H9 (cell line): ENCODE data around the gene FARSA. TPM values are rescaled to one million over a fixed set of nuclear protein-coding genes. Genes with fewer than 3 reads are reported as not detected.

ENCODE experiments used
- DNase-seq: peaks from one replicate; pipeline ENCODE4 v3.0.0-alpha.2; 2017
- H2AFZ ChIP-seq: one replicate; pipeline ENCODE4 v1.6.1; 2013; ENCODE audit warnings: mild to moderate bottlenecking, low read length, control low read depth, moderate library complexity
- H2AK5ac ChIP-seq: 2 replicates; pipeline ENCODE4 v1.6.1; 2013; ENCODE audit warnings: low read length, control low read depth, mixed read lengths; ENCODE audit not compliant: insufficient read length
- H2BK120ac ChIP-seq: one replicate; pipeline ENCODE4 v1.6.1; 2013; ENCODE audit warnings: low read depth, mild to moderate bottlenecking, low read length, control low read depth, inconsistent platforms; ENCODE audit not compliant: poor library complexity, severe bottlenecking
- H2BK12ac ChIP-seq: 2 replicates; pipeline ENCODE4 v1.6.1; 2013; ENCODE audit warnings: low read length, control low read depth, mixed read lengths, low read depth; ENCODE audit not compliant: insufficient read length
- H2BK15ac ChIP-seq: 2 replicates; pipeline ENCODE4 v1.6.1; 2013; ENCODE audit warnings: low read depth, low read length, control low read depth
- H2BK20ac ChIP-seq: one replicate; pipeline ENCODE4 v1.6.1; 2013; ENCODE audit warnings: low read depth, mild to moderate bottlenecking, low read length, control low read depth, inconsistent platforms; ENCODE audit not compliant: poor library complexity, severe bottlenecking
- H2BK5ac ChIP-seq: 2 replicates; pipeline ENCODE4 v1.6.1; 2013; ENCODE audit warnings: low read length, control low read depth, mixed read lengths; ENCODE audit not compliant: insufficient read length
- H3K14ac ChIP-seq: 2 replicates; pipeline ENCODE4 v1.6.1; 2013; ENCODE audit warnings: low read length, control low read depth; ENCODE audit not compliant: insufficient read depth
- H3K18ac ChIP-seq: 2 replicates; pipeline ENCODE4 v1.6.1; 2013; ENCODE audit warnings: low read depth, mild to moderate bottlenecking, mixed read lengths, low read length, control low read depth; ENCODE audit not compliant: insufficient read length
- H3K23ac ChIP-seq: 2 replicates; pipeline ENCODE4 v1.6.1; 2013; ENCODE audit warnings: low read length, control low read depth, mixed read lengths, low read depth; ENCODE audit not compliant: insufficient read length
- H3K23me2 ChIP-seq: 2 replicates; pipeline ENCODE4 v1.6.1; 2013; ENCODE audit warnings: low read depth, mild to moderate bottlenecking, mixed read lengths, low read length, control low read depth; ENCODE audit not compliant: insufficient read length, poor library complexity, severe bottlenecking
- H3K27ac ChIP-seq: 2 replicates; pipeline ENCODE4 v1.5.1; 2013; ENCODE audit warnings: low read length, control low read depth, mixed read lengths, low read depth; ENCODE audit not compliant: insufficient read length
- H3K27me3 ChIP-seq: 2 replicates; pipeline ENCODE4 v1.6.1; 2013; ENCODE audit warnings: low read length, control low read depth, inconsistent platforms; ENCODE audit not compliant: insufficient read depth
- H3K4ac ChIP-seq: 2 replicates; pipeline ENCODE4 v1.6.1; 2013; ENCODE audit warnings: low read depth, mild to moderate bottlenecking, control low read depth, inconsistent platforms, low read length, moderate library complexity
- H3K4me1 ChIP-seq: 2 replicates; pipeline ENCODE4 v1.6.1; 2013; ENCODE audit warnings: low read length, control low read depth, inconsistent platforms; ENCODE audit not compliant: insufficient read depth
- H3K4me2 ChIP-seq: 2 replicates; pipeline ENCODE4 v1.6.1; 2013; ENCODE audit warnings: low read length, control low read depth, mixed read lengths; ENCODE audit not compliant: insufficient read length, insufficient read depth
- H3K56ac ChIP-seq: 2 replicates; pipeline ENCODE4 v1.6.1; 2013; ENCODE audit warnings: low read depth, mild to moderate bottlenecking, mixed read lengths, low read length, control low read depth; ENCODE audit not compliant: insufficient read length
- H3K79me1 ChIP-seq: 2 replicates; pipeline ENCODE4 v1.6.1; 2013; ENCODE audit warnings: low read depth, mild to moderate bottlenecking, moderate library complexity, low read length, control low read depth, inconsistent platforms; ENCODE audit not compliant: insufficient read depth, poor library complexity, severe bottlenecking
- H3K79me2 ChIP-seq: 2 replicates; pipeline ENCODE4 v1.6.1; 2013; ENCODE audit warnings: low read length, control low read depth, inconsistent platforms; ENCODE audit not compliant: insufficient read depth
- H3K9ac ChIP-seq: 2 replicates; pipeline ENCODE4 v1.6.1; 2013; ENCODE audit warnings: low read length, control low read depth, mixed read lengths; ENCODE audit not compliant: insufficient read length; ENCODE audit errors: extremely low read depth
- H3K9me3 ChIP-seq: one replicate; pipeline ENCODE4 v1.6.1; 2013; ENCODE audit warnings: low read depth, low read length, inconsistent platforms; ENCODE audit not compliant: control insufficient read depth
- H3T11ph ChIP-seq: one replicate; pipeline ENCODE4 v1.6.1; 2013; ENCODE audit warnings: mild to moderate bottlenecking, low read length, control low read depth, inconsistent platforms
- H4K20me1 ChIP-seq: one replicate; pipeline ENCODE4 v1.6.1; 2013; ENCODE audit not compliant: control insufficient read depth, insufficient read length, insufficient read depth
- H4K5ac ChIP-seq: 2 replicates; pipeline ENCODE4 v1.6.1; 2013; ENCODE audit warnings: low read depth, mild to moderate bottlenecking, mixed read lengths, low read length, control low read depth; ENCODE audit not compliant: insufficient read length
- H4K8ac ChIP-seq: replicated peaks from 2 replicates; pipeline ENCODE4 v1.6.1; 2013; ENCODE audit warnings: low read length, control low read depth, mixed read lengths, low read depth; ENCODE audit not compliant: insufficient read length
- H4K91ac ChIP-seq: 2 replicates; pipeline ENCODE4 v1.6.1; 2013; ENCODE audit warnings: low read depth, mild to moderate bottlenecking, moderate library complexity, mixed read lengths, low read length, control low read depth; ENCODE audit not compliant: insufficient read length
- H3K27ac Mint-ChIP-seq, 3 experiments: 2 replicates in 2 of 3; 3 replicates in 1 of 3; pipeline ENCODE4 v1.8.0; 2020 to 2021; ENCODE audit warnings: mixed read lengths in 3 of 3, mild to moderate bottlenecking in 1 of 3, moderate library complexity in 1 of 3
- H3K27me3 Mint-ChIP-seq: 2 replicates; pipeline ENCODE4 v1.8.0; 2021; ENCODE audit warnings: low read depth, mild to moderate bottlenecking, moderate library complexity, mixed read lengths
- H3K36me3 Mint-ChIP-seq, 3 experiments: 2 replicates in 2 of 3; 3 replicates in 1 of 3; pipeline ENCODE4 v1.8.0; 2020 to 2021; ENCODE audit warnings: low read depth in 3 of 3, mixed read lengths in 3 of 3; ENCODE audit not compliant: insufficient read depth in 1 of 3
- H3K4me1 Mint-ChIP-seq, 2 experiments: 2 replicates each; pipeline ENCODE4 v1.8.0; 2020; ENCODE audit warnings: mixed read lengths in 2 of 2
- H3K4me3 Mint-ChIP-seq, 2 experiments: 2 replicates in 1 of 2; 3 replicates in 1 of 2; pipeline ENCODE4 v1.8.0; 2020 to 2021; ENCODE audit warnings: mild to moderate bottlenecking in 2 of 2, mixed read lengths in 2 of 2, moderate library complexity in 1 of 2
- H3K9me3 Mint-ChIP-seq, 2 experiments: 2 replicates in 1 of 2; 3 replicates in 1 of 2; pipeline ENCODE4 v1.8.0; 2020; ENCODE audit warnings: mild to moderate bottlenecking in 2 of 2, mixed read lengths in 2 of 2, moderate library complexity in 1 of 2
- CTCF ChIP-seq: fragments of 200-600 bp; sonication (generic); conservative IDR thresholded peaks from 3 replicates; pipeline ENCODE4 v1.8.0; 2021; ENCODE audit warnings: antibody characterized with exemption, mild to moderate bottlenecking
- WGBS: extraction: QIAGEN DNeasy Blood & Tissue Kit; methylation state at CpG from one replicate; pipeline ENCODE4 v1.1.7; 2013; ENCODE audit warnings: missing lambda C conversion rate, low lambda C conversion rate, mixed read lengths; ENCODE audit not compliant: insufficient read length; ENCODE audit errors: extremely low coverage; 5-methylcytosine and 5-hydroxymethylcytosine counted together
- total RNA-seq: library from RNA; stranded (reverse); gene quantifications from 2 replicates; pipeline ENCODE4 v1.2.1, GENCODE V29; 2021

Gene FARSA
- total RNA-seq, 1 experiment from 2014 or later = 110 TPM

- no peak for TF ChIP-seq CTCF
- no peaks in the 10 kb centered on the region for H3K79me2 ChIP-seq
- H4K8ac ChIP-seq = no peak within 1 kb of the TSS
- Mint-ChIP-seq H3K4me3 (no peak within 1 kb of the TSS; a peak in 1 of 5 replicates), H3K4me1 (peaks cover 0 to 12% of the 10 kb centered on the region in 2 experiments; a peak in 3 of 4 replicates), H3K27me3 (peaks cover 12% of the 10 kb centered on the region), H3K36me3 (no peaks in the 10 kb centered on the region; a peak in 1 of 7 replicates), H3K9me3 (no peaks in the 10 kb centered on the region; a peak in 1 of 5 replicates), H3K27ac (no peak within 1 kb of the TSS)
- DNase-seq = no peak
- H2BK20ac ChIP-seq = no peak within 1 kb of the TSS
- H3K9me3 ChIP-seq = no peaks in the 10 kb centered on the region
- WGBS = no CpG with 5 or more reads among the region's 14 CpGs
- H3K23me2 ChIP-seq = no peaks in the 10 kb centered on the region
- no peak within 1 kb of the TSS for H3K56ac ChIP-seq
- no peak within 1 kb of the TSS for H3K4ac ChIP-seq
- peak within 1 kb of the TSS; percentile 25 for H3K18ac ChIP-seq
- no peak within 1 kb of the TSS for H3K14ac ChIP-seq
- H3K27ac ChIP-seq = no peak within 1 kb of the TSS
- H2BK12ac ChIP-seq = no peak within 1 kb of the TSS
- no peak within 1 kb of the TSS for H2AFZ ChIP-seq
- no peak within 1 kb of the TSS for H3K23ac ChIP-seq
- H3K27me3 ChIP-seq = no peaks in the 10 kb centered on the region
- H3K4me2 ChIP-seq = no peak within 1 kb of the TSS
- H3T11ph ChIP-seq = no peak within 1 kb of the TSS
- H3K4me1 ChIP-seq = no peaks in the 10 kb centered on the region
- H2BK15ac ChIP-seq = no peak within 1 kb of the TSS
- H4K91ac ChIP-seq = no peak within 1 kb of the TSS
- H2BK120ac ChIP-seq = no peak within 1 kb of the TSS
- no peak within 1 kb of the TSS for H2BK5ac ChIP-seq
- no peak within 1 kb of the TSS for H4K5ac ChIP-seq
- H4K20me1 ChIP-seq = no peaks in the 10 kb centered on the region
- no peak within 1 kb of the TSS for H3K9ac ChIP-seq
- no peaks in the 10 kb centered on the region for H3K79me1 ChIP-seq
- H2AK5ac ChIP-seq = no peak within 1 kb of the TSS
These were observed 35.9 kb upstream of the FARSA start, which contains the start of gene DAND5 for GRCh38 chr19:12969292-12969988. DAND5 (plus strand) TSS chr19:12969576; CDS start chr19:12969661, 85 bp downstream.
